ENCODE measurements around the gene FOXD3.

The FOXD3 gene

GRCh38 chr1:63322114-63322943, at the start of gene FOXD3:
TSS of gene FOXD3 (plus strand) at chr1:63322567. CDS start at chr1:63323059, 492 bp downstream.
- DNase-seq (ENCODE audit: low read depth in 1 of 2, low spot score in 1 of 2): no peak

GRCh38 chr1:63272811-63273210, 49.6 kb upstream of the FOXD3 start:
- no peak for DNase-seq (ENCODE audit: low read depth in 1 of 2, low spot score in 1 of 2)

- DNase-seq (ENCODE audit: low read depth in 1 of 2, low spot score in 1 of 2): no peak
Observed at GRCh38 chr1:63274371-63274770, 48.0 kb upstream of the FOXD3 start.

GRCh38 chr1:63274979-63275378, 47.4 kb upstream of the FOXD3 start:
- DNase-seq (ENCODE audit: low read depth in 1 of 2, low spot score in 1 of 2): no peak

GRCh38 chr1:63276624-63277023, 45.7 kb upstream of the FOXD3 start:
- no peak for DNase-seq (ENCODE audit: low read depth in 1 of 2, low spot score in 1 of 2)

GRCh38 chr1:63277195-63278192, 44.9 kb upstream of the FOXD3 start:
- DNase-seq (ENCODE audit: low read depth in 1 of 2, low spot score in 1 of 2): no peak

- DNase-seq (ENCODE audit: low read depth in 1 of 2, low spot score in 1 of 2): no peak
Observed at GRCh38 chr1:63281753-63282152, 40.6 kb upstream of the FOXD3 start.

- DNase-seq (ENCODE audit: low read depth in 1 of 2, low spot score in 1 of 2): no peak
Observed at GRCh38 chr1:63289135-63289534, 33.2 kb upstream of the FOXD3 start.

- DNase-seq (ENCODE audit: low read depth in 1 of 2, low spot score in 1 of 2): no peak
Observed at GRCh38 chr1:63294803-63295594, 27.4 kb upstream of the FOXD3 start.

- no peak for DNase-seq (ENCODE audit: low read depth in 1 of 2, low spot score in 1 of 2)
Observed at GRCh38 chr1:63304410-63304809, 18.0 kb upstream of the FOXD3 start.

- DNase-seq (ENCODE audit: low read depth in 1 of 2, low spot score in 1 of 2): no peak
Observed at GRCh38 chr1:63305043-63305442, 17.3 kb upstream of the FOXD3 start.

- DNase-seq (ENCODE audit: low read depth in 1 of 2, low spot score in 1 of 2): no peak
Observed at GRCh38 chr1:63307196-63307794, 15.1 kb upstream of the FOXD3 start.

GRCh38 chr1:63316598-63316983, 5.8 kb upstream of the FOXD3 start:
- DNase-seq (ENCODE audit: low read depth in 1 of 2, low spot score in 1 of 2): no peak

GRCh38 chr1:63316984-63317816, 5.2 kb upstream of the FOXD3 start:
- peak in 1 of 2 donors; percentile 46 for DNase-seq (ENCODE audit: low read depth in 1 of 2, low spot score in 1 of 2)

GRCh38 chr1:63317817-63318152, 4.6 kb upstream of the FOXD3 start:
- DNase-seq (ENCODE audit: low read depth in 1 of 2, low spot score in 1 of 2): no peak

GRCh38 chr1:63318201-63318979, 4.0 kb upstream of the FOXD3 start:
- no peak for DNase-seq (ENCODE audit: low read depth in 1 of 2, low spot score in 1 of 2)

- no peak for DNase-seq (ENCODE audit: low read depth in 1 of 2, low spot score in 1 of 2)
Observed at GRCh38 chr1:63319046-63320021, 3.0 kb upstream of the FOXD3 start.

All from activated CD4-positive, alpha-beta T cell treated with anti-CD3 and anti-CD28 coated beads, Interleukin-2, amount 50 U/mL, for 24 hours (primary cell).